Heart left ventricle (tissue), 16 donors: ENCODE results near the gene BEAN1. TPM values are rescaled to one million over a fixed set of nuclear protein-coding genes. Genes with fewer than 3 reads are reported as not detected.

Experiments used
- ATAC-seq, 4 donors: fragments of 200-7000 bp; cut with Tn5 transposase; one replicate each; pipeline ENCODE4 v1.9.1; 2020 to 2022; ENCODE audit warnings: moderate library complexity in 4 of 4, mild to moderate bottlenecking in 3 of 4, moderate number of reproducible peaks in 1 of 4
- DNase-seq, 5 donors: peaks; one replicate each; pipeline ENCODE4 v3.0.0-alpha.2; 2020
- H3K27ac ChIP-seq, 12 donors: fragments of 200-600 bp; sonication (generic) in 4 of 12; one replicate each; pipeline versions ENCODE4 v1.5.0 to v1.8.0; 2016 to 2022; ENCODE audit warnings: mild to moderate bottlenecking in 2 of 12
- H3K27me3 ChIP-seq, 9 donors: fragments of 200-600 bp; sonication (generic) in 2 of 9; one replicate each; pipeline versions ENCODE4 v1.5.1 to v1.8.0; 2016 to 2022; ENCODE audit warnings: mild to moderate bottlenecking in 3 of 9
- H3K36me3 ChIP-seq, 9 donors: fragments of 200-600 bp; sonication (generic) in 2 of 9; one replicate each; pipeline versions ENCODE4 v1.5.0 to v1.8.0; 2018 to 2022; ENCODE audit warnings: mild to moderate bottlenecking in 2 of 9
- H3K4me1 ChIP-seq, 12 donors: fragments of 200-600 bp; sonication (generic) in 4 of 12; one replicate each; pipeline versions ENCODE4 v1.5.0 to v1.8.0; 2016 to 2022; ENCODE audit warnings: mild to moderate bottlenecking in 3 of 12
- H3K4me3 ChIP-seq, 12 donors: fragments of 200-600 bp; sonication (generic) in 4 of 12; one replicate each; pipeline versions ENCODE4 v1.5.0 to v1.8.0; 2017 to 2022; ENCODE audit warnings: mild to moderate bottlenecking in 9 of 12, moderate library complexity in 4 of 12
- H3K9me3 ChIP-seq, 12 donors: fragments of 200-600 bp; sonication (generic) in 4 of 12; one replicate each; pipeline versions ENCODE4 v1.5.0 to v1.8.0; 2016 to 2022; ENCODE audit warnings: mild to moderate bottlenecking in 1 of 12
- CTCF ChIP-seq, 12 donors: fragments of 200-600 bp; sonication (generic) in 4 of 12; IDR thresholded peaks; one replicate each; pipeline versions ENCODE4 v1.5.0 to v1.8.0; 2018 to 2022; ENCODE audit warnings: antibody characterized with exemption in 12 of 12, mild to moderate bottlenecking in 5 of 12
- POLR2A ChIP-seq, 2 donors: fragments of 450-650 bp; IDR thresholded peaks; one replicate each; pipeline ENCODE4 v1.6.1; 2017; ENCODE audit warnings: antibody characterized with exemption in 2 of 2, mild to moderate bottlenecking in 2 of 2, moderate library complexity in 2 of 2
- WGBS, 4 donors: extraction: QIAGEN DNeasy Blood & Tissue Kit in 2 of 4; methylation state at CpG; one replicate each; pipeline versions ENCODE4 v1.1.5 to v1.1.7; 2013 to 2018; 5-methylcytosine and 5-hydroxymethylcytosine counted together
- intact Hi-C, 10 donors: fragments of 100-400 bp; cut with DNase I; formaldehyde crosslinking; loops; one replicate each; pipeline versions ENCODE4 v1.11.1 to v1.14.2; 2022
- polyA plus RNA-seq, 2 donors: library from polyadenylated mRNA; stranded (reverse); fragments of 200-250 nt; gene quantifications; one replicate each; pipeline ENCODE4 v1.2.3, GENCODE V29; 2013
- total RNA-seq, 9 donors: library from RNA; depleted of rRNA in 2 of 9; stranded (reverse); fragments of >200 nt in 2 of 9; fragmentation: NEBNext Ultra II Directional in 3 of 9; extraction: Animal tissue kit (Norgen Biotek cat#: 25700) in 3 of 9; gene quantifications; one replicate each; pipeline versions ENCODE4 v1.1.0 to v1.2.4, GENCODE V29; 2016 to 2023
- donor health status: ischemic (EF 13 %, LVEDD 7.1; RV severe dilation, severe dysfunction).
- donor health status: healthy with polysubstance abuse.
- donor health status: DM: no; HTN: yes; CAD: no.
- donor health status: DM: no; HTN: no; CAD: no.
- donor health status: ischemic (EF 25% LVEDD 6.9; RV normal size, moderate dysfunction).
- donor health status: ischemic (EF 25% LVEDD 5.7; RV mildly dilated, moderate dysfunction).
- donor health status: healthy.
- donor health status: DM: yes; HTN: yes; CAD: no.
- donor health status: ischemic (EF 35%, LVEDD 5.7; RV mildly dilated, moderate dysfunction).
- donor health status: nonischemic (EF 11% LVEDD 7.7; RV severe dilation, severe dysfunction).
- donor health status: DM: yes; HTN: yes; CAD: no.
- donor health status: PGD.
- donor health status: ischemic (EF 29% LVEDD 5.4; RV normal size, mild dysfunction).
- donor health status: nonischemic (EF 23%, LVEDD 6.1; RV moderate dilation, normal function).

BEAN1 gene
- total and polyA plus RNA-seq, 11 donors, result 0.30 to 8.8 (median 1.5) TPM

DNA sequence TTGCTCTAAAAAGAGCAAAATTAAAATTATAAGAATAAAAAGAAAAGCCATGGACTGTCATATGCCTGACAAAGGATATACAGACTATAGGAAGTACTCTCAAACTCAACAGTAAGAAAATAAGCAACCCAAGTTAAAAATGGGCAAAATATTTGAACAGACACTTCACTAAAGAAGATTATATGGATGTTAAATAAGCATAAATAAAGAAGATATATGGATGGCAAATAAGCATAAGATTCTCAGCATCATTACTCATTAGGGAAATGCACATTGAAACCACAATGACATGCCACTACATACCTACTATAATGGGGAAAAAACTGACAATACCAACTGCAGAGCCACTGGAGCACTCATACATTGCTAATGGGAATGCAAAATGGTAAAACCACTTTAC lies 14.9 kb upstream of the BEAN1 start:
- no peak for ATAC-seq
- Histone ChIP-seq H3K4me1 (peaks cover 2 to 22% (median 18%) of the 10 kb centered on the region in 12 donors), H3K9me3 (peaks cover 0 to 25% (median 5%) of the 10 kb centered on the region in 12 donors), H3K36me3 (no peaks in the 10 kb centered on the region), H3K27ac (no peak overlapping the region), H3K4me3 (no peak overlapping the region), H3K27me3 (no peaks in the 10 kb centered on the region)
- intact Hi-C loops, result loop anchor here in 1 of 10 donors (10.0 kb wide), 1 partner anchor 453 kb away; no protein-coding TSS in a partner anchor
- no peak for DNase-seq
- TF ChIP-seq CTCF (IDR thresholded peaks at IDR 0.05), result no peak

- peaks cover 0 to 30% (median 5%) of the 10 kb centered on the region in 12 donors for H3K9me3 ChIP-seq
- intact Hi-C loops, result loop anchor here in 1 of 10 donors (10.0 kb wide), 1 partner anchor 450 kb away; no protein-coding TSS in a partner anchor
- no peak for TF ChIP-seq POLR2A (IDR thresholded peaks at IDR 0.05)
- TF ChIP-seq CTCF (IDR thresholded peaks at IDR 0.05), result no peak
- no peaks in the 10 kb centered on the region for H3K27me3 ChIP-seq
- H3K36me3 ChIP-seq, result no peaks in the 10 kb centered on the region
- peaks cover 0 to 9% (median 0%) of the 10 kb centered on the region in 12 donors for H3K4me1 ChIP-seq
- no peak for DNase-seq
- no peak overlapping the region for H3K4me3 ChIP-seq
- ATAC-seq, result no peak
- 50 to 72% (median 67%) methylated on average over 1 of the region's 1 CpG for WGBS, 4 donors
- H3K27ac ChIP-seq, result no peak overlapping the region
Observed at GRCh38 chr16:66414891-66415290, 12.2 kb upstream of the BEAN1 start.

DNA sequence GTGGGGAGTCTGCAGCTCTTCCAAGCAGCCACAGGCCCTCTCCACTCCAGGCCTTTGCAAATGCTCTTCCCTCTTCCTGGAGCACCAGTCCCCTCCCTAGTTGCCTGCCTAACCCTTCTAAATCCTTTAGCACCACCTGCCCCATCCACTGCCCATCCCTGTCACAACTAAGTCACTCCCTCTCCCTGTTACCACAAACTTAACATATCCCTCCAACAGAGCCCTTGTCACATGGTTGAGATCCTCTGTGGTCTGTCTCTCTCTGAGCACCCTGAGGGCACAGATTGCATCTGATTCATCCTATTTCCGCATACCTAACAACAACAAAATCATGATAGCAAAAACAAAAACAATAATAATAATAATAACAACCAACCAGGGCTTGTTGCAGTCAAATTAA lies 11.0 kb upstream of the BEAN1 start:
- intact Hi-C loops, result loop anchor here in 1 of 10 donors (10.0 kb wide), 1 partner anchor 449 kb away; no protein-coding TSS in a partner anchor
- no peaks in the 10 kb centered on the region for H3K36me3 ChIP-seq
- no peak overlapping the region for H3K27ac ChIP-seq
- TF ChIP-seq CTCF (IDR thresholded peaks at IDR 0.05) (no peak), POLR2A (IDR thresholded peaks at IDR 0.05) (no peak)
- no peak for ATAC-seq
- no peaks in the 10 kb centered on the region for H3K27me3 ChIP-seq
- 97 to 100% (median 98%) methylated on average over 1 of the region's 1 CpG for WGBS, 4 donors
- H3K9me3 ChIP-seq, result peaks cover 0 to 26% (median 5%) of the 10 kb centered on the region in 12 donors
- peaks cover 0 to 9% (median 0%) of the 10 kb centered on the region in 12 donors for H3K4me1 ChIP-seq
- DNase-seq, result no peak
- H3K4me3 ChIP-seq, result no peak overlapping the region

DNA sequence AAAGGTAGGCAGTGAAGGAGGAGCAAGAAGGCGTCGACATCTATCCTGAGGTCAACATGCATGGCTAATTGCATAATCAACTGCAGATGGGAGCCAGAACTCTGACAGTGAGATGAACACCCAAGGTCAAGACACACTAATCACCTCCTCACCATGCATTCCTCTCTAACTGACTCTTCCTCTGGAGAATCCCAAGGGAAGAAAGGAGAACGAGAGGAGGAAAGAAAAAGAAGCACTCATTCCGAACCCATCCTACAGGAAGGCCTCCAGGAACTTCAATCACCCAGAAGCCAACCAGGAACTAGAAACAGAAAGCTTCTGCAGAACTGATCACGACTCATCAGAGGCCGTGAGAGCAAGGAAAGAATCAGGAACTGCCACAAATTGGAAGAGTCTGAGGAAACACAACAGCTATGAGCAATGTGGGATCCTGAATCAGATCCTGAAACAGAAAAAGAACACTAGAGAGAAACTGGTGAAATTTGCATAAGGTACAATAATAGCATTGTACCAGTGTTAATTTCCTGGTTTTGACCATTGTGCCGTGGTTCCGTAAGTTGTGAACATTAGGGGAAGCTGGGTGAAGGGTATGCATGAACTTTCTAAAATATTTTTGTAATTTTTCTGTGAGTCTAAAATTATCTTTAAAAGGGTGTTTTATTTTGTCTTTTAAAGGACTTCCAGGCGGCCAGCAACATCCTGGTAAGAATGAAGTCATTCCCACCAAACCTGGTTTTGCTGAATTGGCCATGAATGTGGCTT lies 10.0 kb upstream of the BEAN1 start:
- no peak for TF ChIP-seq CTCF (IDR thresholded peaks at IDR 0.05)
- TF ChIP-seq POLR2A (IDR thresholded peaks at IDR 0.05), result no peak
- 82 to 89% (median 87%) methylated on average over 9 of the region's 9 CpGs for WGBS, 4 donors

More for the DNA sequence above, 10.0 kb upstream of the BEAN1 start:
- H3K36me3 ChIP-seq, result no peaks in the 10 kb centered on the region
- no peaks in the 10 kb centered on the region for H3K27me3 ChIP-seq
- H3K4me1 ChIP-seq, result peaks cover 0 to 9% (median 0%) of the 10 kb centered on the region in 12 donors
- DNase-seq, result no peak
- peaks cover 0 to 16% (median 5%) of the 10 kb centered on the region in 12 donors for H3K9me3 ChIP-seq
- peak overlapping the region in 1 of 12 donors; percentile 51 for H3K27ac ChIP-seq
- no peak overlapping the region for H3K4me3 ChIP-seq
- intact Hi-C loops, result loop anchor here in 1 of 10 donors (10.0 kb wide), 1 partner anchor 448 kb away; no protein-coding TSS in a partner anchor
- no peak for ATAC-seq
